Measurements from ENCODE around the gene TCF15.

Gene TCF15

DNA sequence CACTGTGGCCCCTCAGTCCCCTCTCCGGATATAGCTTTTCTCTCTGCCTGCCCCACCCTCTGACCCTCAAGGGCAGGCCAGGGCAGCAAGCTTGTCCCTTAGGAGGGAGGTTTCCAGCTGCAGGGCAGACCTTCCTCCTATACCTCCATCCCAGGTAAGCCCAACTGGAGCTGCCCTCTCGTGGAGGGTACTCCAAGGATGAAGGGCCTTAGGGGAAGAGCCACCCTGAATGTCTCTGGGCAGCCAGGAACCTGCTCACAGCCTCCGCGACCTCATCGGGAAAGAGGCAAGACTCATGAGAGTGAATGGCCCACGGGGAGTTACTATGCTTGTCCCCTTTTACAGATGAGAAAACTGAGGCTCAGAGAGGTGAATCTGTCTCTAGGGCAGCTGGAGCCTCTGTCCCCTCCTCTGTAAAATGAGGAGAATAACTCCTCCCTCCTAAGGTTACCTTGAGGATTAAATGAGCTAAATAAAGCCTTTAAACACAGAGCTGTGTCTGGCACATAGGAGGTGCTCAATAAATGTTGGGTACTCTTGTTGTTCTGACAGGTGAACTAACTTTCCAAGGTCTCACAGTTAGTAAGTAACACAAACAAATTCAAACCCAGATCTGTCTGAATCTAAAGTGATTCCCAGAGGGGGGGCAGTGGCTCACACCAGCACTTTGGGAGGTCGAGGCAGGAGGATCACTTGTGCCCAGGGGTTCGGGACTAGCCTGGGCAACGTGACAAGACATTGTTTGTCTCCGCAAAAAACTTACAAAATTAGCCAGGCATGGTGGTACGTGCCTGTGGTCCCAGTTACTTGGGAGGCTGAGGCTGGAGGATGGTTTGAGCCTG is 30.8 kb upstream of the TCF15 start:
- Histone ChIP-seq H3K9ac (ENCODE audit: low read depth, low read length) (no peak overlapping the region), H3K4me1 (ENCODE audit: control insufficient read depth, insufficient read depth, low read length) (no peaks in the 10 kb centered on the region), H3K36me3 (ENCODE audit: insufficient read depth, low read length) (peaks cover 2% of the 10 kb centered on the region), H3K27me3 (ENCODE audit: control insufficient read depth, insufficient read depth, low read length) (peaks cover 37% of the 10 kb centered on the region), H3K4me2 (ENCODE audit: low read length) (no peak overlapping the region), H3K9me3 (replicated peaks; ENCODE audit: low read length) (no peaks in the 10 kb centered on the region), H3K4me3 (ENCODE audit: low read length) (no peak overlapping the region)

- H3K4me3 ChIP-seq (ENCODE audit: low read length): no peak overlapping the region
These were observed 28.5 kb upstream of the TCF15 start for GRCh38 chr20:638579-638978.

DNA sequence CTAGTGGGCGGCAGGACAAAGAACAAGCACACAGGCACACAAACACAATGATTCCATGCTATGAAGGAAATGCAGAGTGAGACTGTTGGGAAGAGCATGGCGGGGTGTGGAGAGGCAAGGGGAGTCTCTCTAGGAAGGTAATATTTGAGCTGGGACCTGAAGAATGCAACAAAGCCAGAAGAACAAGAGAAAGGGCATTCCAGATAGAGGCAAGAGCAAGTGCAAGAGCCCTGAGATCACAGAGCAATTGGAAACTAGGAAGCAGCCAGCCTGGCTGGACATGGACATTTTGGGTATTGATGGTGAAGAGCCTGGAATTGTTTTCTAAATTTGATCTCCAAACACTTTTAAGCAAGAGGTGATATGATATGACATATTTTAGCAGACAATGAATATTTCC is 27.4 kb upstream of the TCF15 start:
- Histone ChIP-seq H3K4me1 (ENCODE audit: control insufficient read depth, insufficient read depth, low read length) (no peaks in the 10 kb centered on the region), H3K36me3 (ENCODE audit: insufficient read depth, low read length) (no peaks in the 10 kb centered on the region), H3K4me2 (ENCODE audit: low read length) (no peak overlapping the region), H3K4me3 (ENCODE audit: low read length) (no peak overlapping the region), H3K27me3 (ENCODE audit: control insufficient read depth, insufficient read depth, low read length) (peaks cover 56% of the 10 kb centered on the region), H3K9ac (ENCODE audit: low read depth, low read length) (no peak overlapping the region), H3K9me3 (replicated peaks; ENCODE audit: low read length) (no peaks in the 10 kb centered on the region)

More at GRCh38 chr20:638579-638978, 28.5 kb upstream of the TCF15 start:
- H3K27me3 ChIP-seq (ENCODE audit: control insufficient read depth, insufficient read depth, low read length): peaks cover 60% of the 10 kb centered on the region
- H3K9ac ChIP-seq (ENCODE audit: low read depth, low read length): no peak overlapping the region
- H3K9me3 ChIP-seq (replicated peaks; ENCODE audit: low read length): no peaks in the 10 kb centered on the region
- no peak overlapping the region for H3K4me2 ChIP-seq (ENCODE audit: low read length)
- no peaks in the 10 kb centered on the region for H3K4me1 ChIP-seq (ENCODE audit: control insufficient read depth, insufficient read depth, low read length)
- no peaks in the 10 kb centered on the region for H3K36me3 ChIP-seq (ENCODE audit: insufficient read depth, low read length)

- Histone ChIP-seq H3K4me3 (ENCODE audit: low read length) (no peak overlapping the region), H3K4me1 (ENCODE audit: control insufficient read depth, insufficient read depth, low read length) (no peaks in the 10 kb centered on the region), H3K9ac (ENCODE audit: low read depth, low read length) (no peak overlapping the region), H3K9me3 (replicated peaks; ENCODE audit: low read length) (no peaks in the 10 kb centered on the region), H3K27me3 (ENCODE audit: control insufficient read depth, insufficient read depth, low read length) (peaks cover 54% of the 10 kb centered on the region), H3K4me2 (ENCODE audit: low read length) (no peak overlapping the region), H3K36me3 (ENCODE audit: insufficient read depth, low read length) (no peaks in the 10 kb centered on the region)
These were observed 25.8 kb upstream of the TCF15 start for GRCh38 chr20:635893-636338.

DNA sequence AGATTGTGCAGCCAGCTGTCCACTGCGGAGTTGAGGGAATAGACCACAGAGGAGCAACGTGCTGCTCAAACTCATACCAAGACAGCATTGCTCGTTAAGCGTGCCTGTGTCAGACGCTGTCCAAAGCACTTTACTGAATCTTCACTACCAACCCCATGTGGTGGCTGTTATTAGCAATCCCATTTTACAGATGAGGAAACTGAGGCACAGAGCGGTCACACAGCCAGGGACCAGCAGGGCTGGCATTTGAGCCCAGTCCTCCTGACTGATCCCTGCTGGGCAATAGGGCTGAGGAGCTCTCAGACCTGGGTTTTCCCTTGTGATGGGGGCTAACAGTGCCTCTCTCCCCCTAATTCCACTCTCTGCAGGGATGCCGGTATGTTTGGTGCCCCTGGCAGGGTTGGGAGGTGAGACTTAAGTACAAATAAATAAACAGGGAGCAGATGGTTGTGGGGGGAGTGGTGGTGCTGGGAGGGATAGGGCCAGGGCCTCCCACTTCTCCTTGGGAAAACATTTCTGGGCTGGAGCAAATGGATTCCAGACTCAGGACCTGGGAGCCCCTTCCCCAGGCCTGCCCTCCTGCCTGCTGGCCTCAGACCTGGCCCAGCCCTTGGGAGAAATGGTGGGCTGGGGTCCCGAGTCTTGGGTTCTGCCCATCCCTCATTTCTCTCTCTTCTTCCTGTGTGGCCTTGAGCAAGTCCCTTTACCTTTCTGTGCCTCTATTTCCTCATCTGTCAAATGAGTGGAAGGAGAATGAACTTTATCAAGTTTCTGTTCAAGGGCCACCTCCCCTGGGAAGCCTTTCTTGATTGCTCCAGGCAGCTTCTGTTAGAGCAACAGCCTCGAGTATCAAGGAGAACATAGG is 25.2 kb upstream of the TCF15 start:
- no peaks in the 10 kb centered on the region for H3K4me1 ChIP-seq (ENCODE audit: control insufficient read depth, insufficient read depth, low read length)
- H3K27me3 ChIP-seq (ENCODE audit: control insufficient read depth, insufficient read depth, low read length): peaks cover 48% of the 10 kb centered on the region
- H3K36me3 ChIP-seq (ENCODE audit: insufficient read depth, low read length): no peaks in the 10 kb centered on the region
- no peak overlapping the region for H3K4me3 ChIP-seq (ENCODE audit: low read length)
- H3K4me2 ChIP-seq (ENCODE audit: low read length): no peak overlapping the region
- H3K9me3 ChIP-seq (replicated peaks; ENCODE audit: low read length): no peaks in the 10 kb centered on the region
- H3K9ac ChIP-seq (ENCODE audit: low read depth, low read length): no peak overlapping the region

GRCh38 chr20:634148-634925 is 24.2 kb upstream of the TCF15 start:
- H3K9ac ChIP-seq (ENCODE audit: low read depth, low read length): no peak overlapping the region
- peaks cover 48% of the 10 kb centered on the region for H3K27me3 ChIP-seq (ENCODE audit: control insufficient read depth, insufficient read depth, low read length)
- no peak overlapping the region for H3K4me3 ChIP-seq (ENCODE audit: low read length)
- no peaks in the 10 kb centered on the region for H3K4me1 ChIP-seq (ENCODE audit: control insufficient read depth, insufficient read depth, low read length)
- no peak overlapping the region for H3K4me2 ChIP-seq (ENCODE audit: low read length)
- H3K36me3 ChIP-seq (ENCODE audit: insufficient read depth, low read length): no peaks in the 10 kb centered on the region
- H3K9me3 ChIP-seq (replicated peaks; ENCODE audit: low read length): no peaks in the 10 kb centered on the region

- no peaks in the 10 kb centered on the region for H3K36me3 ChIP-seq (ENCODE audit: insufficient read depth, low read length)
- peaks cover 46% of the 10 kb centered on the region for H3K27me3 ChIP-seq (ENCODE audit: control insufficient read depth, insufficient read depth, low read length)
- no peak overlapping the region for H3K9ac ChIP-seq (ENCODE audit: low read depth, low read length)
- no peak overlapping the region for H3K4me3 ChIP-seq (ENCODE audit: low read length)
- no peaks in the 10 kb centered on the region for H3K4me1 ChIP-seq (ENCODE audit: control insufficient read depth, insufficient read depth, low read length)
- no peaks in the 10 kb centered on the region for H3K9me3 ChIP-seq (replicated peaks; ENCODE audit: low read length)
- H3K4me2 ChIP-seq (ENCODE audit: low read length): no peak overlapping the region
These were observed 21.0 kb upstream of the TCF15 start for GRCh38 chr20:631101-631500.

DNA sequence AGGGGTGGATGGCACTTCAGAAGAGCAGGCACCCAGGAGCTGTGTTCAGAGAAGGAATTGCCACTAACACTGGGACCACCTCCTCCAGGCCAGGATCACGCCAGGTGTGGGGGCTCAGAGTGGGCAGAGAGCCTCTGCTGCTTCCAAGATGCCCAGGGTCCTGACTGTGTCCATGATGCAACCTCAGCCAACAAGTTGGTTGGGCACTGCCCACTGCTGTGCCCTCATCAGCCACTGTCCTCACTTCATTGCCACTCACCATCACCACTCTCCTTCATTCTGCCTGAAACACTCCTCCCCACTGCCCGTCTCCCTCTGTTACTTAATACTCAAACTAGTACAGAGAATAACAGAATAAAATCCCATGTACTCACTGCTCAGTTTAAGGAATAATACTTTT is 16.5 kb upstream of the TCF15 start:
- H3K27me3 ChIP-seq (ENCODE audit: control insufficient read depth, insufficient read depth, low read length): peaks cover 50% of the 10 kb centered on the region
- no peak overlapping the region for H3K4me2 ChIP-seq (ENCODE audit: low read length)
- H3K4me3 ChIP-seq (ENCODE audit: low read length): no peak overlapping the region
- no peaks in the 10 kb centered on the region for H3K9me3 ChIP-seq (replicated peaks; ENCODE audit: low read length)
- H3K4me1 ChIP-seq (ENCODE audit: control insufficient read depth, insufficient read depth, low read length): no peaks in the 10 kb centered on the region
- no peaks in the 10 kb centered on the region for H3K36me3 ChIP-seq (ENCODE audit: insufficient read depth, low read length)
- no peak overlapping the region for H3K9ac ChIP-seq (ENCODE audit: low read depth, low read length)

DNA sequence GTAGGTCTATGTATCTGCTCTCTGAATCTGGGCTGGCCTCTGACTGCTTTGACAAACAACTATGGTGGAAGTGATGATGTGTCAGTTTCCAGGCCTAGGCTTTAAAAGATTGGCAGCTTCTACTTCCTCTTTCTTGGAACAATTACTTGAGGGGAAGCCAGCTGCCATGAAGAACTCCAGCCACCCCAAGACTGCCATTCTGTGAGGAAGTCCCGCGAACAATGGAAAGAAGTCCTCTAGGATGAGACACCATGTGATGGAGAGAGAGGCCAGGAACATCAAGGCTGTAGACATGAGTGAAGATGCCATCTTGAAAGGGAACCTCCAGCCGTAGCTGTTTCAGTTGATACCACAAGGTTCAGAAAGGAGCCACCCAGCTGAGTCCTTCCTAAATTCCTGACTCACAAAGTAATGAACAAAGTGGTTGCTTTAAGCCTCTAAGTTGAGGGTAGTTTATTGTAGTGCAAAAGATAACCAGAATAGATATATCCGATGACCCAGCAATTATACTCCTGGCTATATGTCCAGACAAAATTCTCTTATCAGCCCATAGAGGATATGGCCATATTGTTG is 15.3 kb upstream of the TCF15 start:
- Histone ChIP-seq H3K27me3 (ENCODE audit: control insufficient read depth, insufficient read depth, low read length) (peaks cover 61% of the 10 kb centered on the region), H3K9me3 (replicated peaks; ENCODE audit: low read length) (no peaks in the 10 kb centered on the region), H3K36me3 (ENCODE audit: insufficient read depth, low read length) (no peaks in the 10 kb centered on the region), H3K4me3 (ENCODE audit: low read length) (no peak overlapping the region), H3K4me1 (ENCODE audit: control insufficient read depth, insufficient read depth, low read length) (no peaks in the 10 kb centered on the region), H3K9ac (ENCODE audit: low read depth, low read length) (no peak overlapping the region), H3K4me2 (ENCODE audit: low read length) (no peak overlapping the region)

GRCh38 chr20:623704-624103 is 13.6 kb upstream of the TCF15 start:
- H3K4me1 ChIP-seq (ENCODE audit: control insufficient read depth, insufficient read depth, low read length): no peaks in the 10 kb centered on the region
- no peaks in the 10 kb centered on the region for H3K9me3 ChIP-seq (replicated peaks; ENCODE audit: low read length)
- H3K9ac ChIP-seq (ENCODE audit: low read depth, low read length): no peak overlapping the region
- peaks cover 63% of the 10 kb centered on the region for H3K27me3 ChIP-seq (ENCODE audit: control insufficient read depth, insufficient read depth, low read length)
- no peaks in the 10 kb centered on the region for H3K36me3 ChIP-seq (ENCODE audit: insufficient read depth, low read length)
- no peak overlapping the region for H3K4me3 ChIP-seq (ENCODE audit: low read length)
- H3K4me2 ChIP-seq (ENCODE audit: low read length): no peak overlapping the region

- Histone ChIP-seq H3K4me3 (ENCODE audit: low read length) (no peak overlapping the region), H3K4me2 (ENCODE audit: low read length) (no peak overlapping the region), H3K4me1 (ENCODE audit: control insufficient read depth, insufficient read depth, low read length) (no peaks in the 10 kb centered on the region), H3K9me3 (replicated peaks; ENCODE audit: low read length) (peaks cover 6% of the 10 kb centered on the region), H3K9ac (ENCODE audit: low read depth, low read length) (no peak overlapping the region), H3K27me3 (ENCODE audit: control insufficient read depth, insufficient read depth, low read length) (peaks cover 63% of the 10 kb centered on the region), H3K36me3 (ENCODE audit: insufficient read depth, low read length) (no peaks in the 10 kb centered on the region)
These were observed 12.9 kb upstream of the TCF15 start for GRCh38 chr20:623021-623420.

Measured in skeletal muscle satellite cell (primary cell).